Measurements from ENCODE around the gene FKTN.
"Not testable (repeated sequence)": the region's sequence is repeated elsewhere in the genome, so short reads cannot be mapped to it uniquely, and the experiment has no call there.

FKTN gene

DNA sequence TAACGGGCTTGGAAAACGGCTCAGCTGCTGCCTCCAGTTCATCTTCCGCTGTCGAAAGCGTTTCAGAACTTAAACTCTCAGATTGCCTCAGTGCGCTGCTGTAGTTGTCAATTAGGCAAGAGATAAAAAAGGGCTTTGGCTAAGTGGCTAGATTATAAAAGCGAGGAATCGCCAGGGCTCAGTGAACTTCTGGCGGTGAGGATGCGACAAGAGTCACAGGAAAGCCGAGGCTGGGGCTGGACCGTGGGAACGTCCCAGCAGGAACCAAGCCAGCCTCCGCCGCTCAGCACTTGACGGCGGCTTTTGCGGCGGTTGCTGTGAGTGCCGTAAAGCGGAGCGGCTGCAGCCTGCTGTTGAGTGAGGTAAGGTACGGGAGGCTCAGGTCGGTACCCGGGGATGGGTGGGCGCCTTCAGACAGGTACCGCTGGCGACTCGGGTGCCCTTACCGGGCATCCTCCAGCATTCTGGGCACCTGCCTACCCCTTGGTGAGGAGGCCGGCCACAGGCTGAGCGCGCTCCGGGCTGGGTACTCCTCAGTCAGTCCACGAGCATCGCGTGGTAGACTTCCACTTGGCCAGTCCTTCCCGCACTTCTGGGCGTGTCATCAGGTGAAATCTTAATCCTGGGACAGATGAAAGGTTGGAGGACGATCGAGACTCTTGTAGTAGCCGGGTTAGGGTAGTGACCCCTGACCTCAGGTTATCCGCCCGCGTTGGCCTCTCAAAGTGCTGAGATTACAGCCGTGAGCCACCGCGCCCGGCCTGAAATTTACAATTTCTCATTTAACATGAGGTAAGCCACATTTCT is at the start of gene FKTN:
FKTN (plus strand) TSS at position 328 of the 807 bp plus-strand sequence. CDS start 16,902 bp downstream, outside the sequence.
- DNase-seq = peak; percentile 91

- no peak for DNase-seq
Observed at GRCh38 chr9:105508530-105508929, 49.4 kb upstream of the FKTN start.

GRCh38 chr9:105510024-105510423 is 47.9 kb upstream of the FKTN start:
- DNase-seq = peak; percentile 15

DNA sequence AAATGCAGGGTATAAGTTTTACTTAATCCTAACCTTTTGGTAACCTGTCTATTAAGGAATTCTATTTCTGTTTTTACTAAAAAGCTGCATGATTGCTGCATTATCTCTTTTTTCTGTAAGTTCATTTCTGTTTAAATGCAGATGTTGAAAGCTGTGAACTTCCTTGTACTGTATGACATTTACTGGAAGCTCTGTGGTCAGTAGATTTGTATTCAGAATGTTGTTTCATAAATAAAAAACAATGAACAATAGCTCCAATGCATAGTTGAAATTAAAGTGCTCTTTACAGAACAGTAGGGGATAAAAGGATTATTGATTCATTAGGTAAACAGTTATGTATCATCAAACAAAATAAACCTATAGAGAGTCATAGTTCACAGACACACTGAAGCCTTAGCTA is 46.5 kb upstream of the FKTN start:
- DNase-seq = no peak

GRCh38 chr9:105515811-105516413 is 42.0 kb upstream of the FKTN start:
- DNase-seq = no peak

GRCh38 chr9:105519710-105520369 is 38.1 kb upstream of the FKTN start:
- DNase-seq = peak; percentile 43

- DNase-seq = not testable (repeated sequence)
Observed at GRCh38 chr9:105520992-105521391, 36.9 kb upstream of the FKTN start.

DNA sequence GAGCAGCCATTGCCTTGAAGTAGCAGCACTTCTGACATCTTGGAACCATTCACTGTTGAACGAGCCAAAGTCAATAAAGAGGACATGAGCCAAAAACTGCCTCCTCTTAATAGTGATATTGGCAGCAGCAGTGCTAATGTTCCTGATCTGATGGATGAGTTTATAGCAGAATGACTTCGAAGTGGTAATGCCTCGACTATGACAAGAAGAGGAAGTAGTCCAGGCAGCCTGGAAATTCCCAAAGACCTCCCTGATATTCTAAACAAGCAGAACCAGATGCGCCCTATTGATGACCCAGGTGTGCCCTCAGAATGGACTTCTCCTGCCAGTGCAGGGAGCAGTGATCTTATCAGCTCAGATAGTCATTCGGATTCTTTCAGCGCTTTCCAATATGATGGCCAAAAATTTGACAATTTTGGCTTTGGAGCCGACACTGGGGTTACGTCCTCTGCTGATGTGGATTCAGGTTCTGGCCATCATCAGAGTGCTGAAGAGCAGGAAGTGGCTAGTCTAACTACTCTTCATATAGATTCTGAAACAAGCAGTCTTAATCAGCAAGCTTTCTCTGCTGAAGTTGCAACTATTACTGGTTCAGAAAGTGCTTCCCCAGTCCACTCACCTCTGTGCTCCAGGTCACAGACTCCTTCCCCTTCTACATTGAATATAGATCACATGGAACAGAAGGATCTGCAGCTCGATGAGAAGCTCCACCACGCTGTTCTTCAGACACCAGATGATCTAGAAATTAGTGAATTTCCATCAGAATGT is 35.1 kb upstream of the FKTN start:
- DNase-seq = not testable (repeated sequence)

DNA sequence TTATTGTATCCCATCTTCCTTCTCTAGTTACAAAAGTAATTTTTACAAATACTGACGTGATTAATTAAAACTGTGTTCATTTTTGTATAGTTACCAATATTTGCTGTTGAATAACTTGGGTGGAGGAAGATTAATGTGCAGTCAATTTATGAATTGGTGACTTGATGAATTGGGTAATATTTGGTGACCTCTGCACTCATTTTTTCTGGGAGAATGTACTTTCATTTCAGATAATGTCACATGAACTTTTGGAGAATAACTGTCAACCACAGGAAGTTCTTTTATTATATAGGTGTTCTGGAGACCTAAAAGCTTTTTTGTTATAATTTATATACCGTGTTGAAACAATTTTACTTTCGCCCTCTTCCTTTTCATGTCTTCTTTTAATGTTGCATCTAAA is 26.4 kb upstream of the FKTN start:
- DNase-seq = no peak

DNA sequence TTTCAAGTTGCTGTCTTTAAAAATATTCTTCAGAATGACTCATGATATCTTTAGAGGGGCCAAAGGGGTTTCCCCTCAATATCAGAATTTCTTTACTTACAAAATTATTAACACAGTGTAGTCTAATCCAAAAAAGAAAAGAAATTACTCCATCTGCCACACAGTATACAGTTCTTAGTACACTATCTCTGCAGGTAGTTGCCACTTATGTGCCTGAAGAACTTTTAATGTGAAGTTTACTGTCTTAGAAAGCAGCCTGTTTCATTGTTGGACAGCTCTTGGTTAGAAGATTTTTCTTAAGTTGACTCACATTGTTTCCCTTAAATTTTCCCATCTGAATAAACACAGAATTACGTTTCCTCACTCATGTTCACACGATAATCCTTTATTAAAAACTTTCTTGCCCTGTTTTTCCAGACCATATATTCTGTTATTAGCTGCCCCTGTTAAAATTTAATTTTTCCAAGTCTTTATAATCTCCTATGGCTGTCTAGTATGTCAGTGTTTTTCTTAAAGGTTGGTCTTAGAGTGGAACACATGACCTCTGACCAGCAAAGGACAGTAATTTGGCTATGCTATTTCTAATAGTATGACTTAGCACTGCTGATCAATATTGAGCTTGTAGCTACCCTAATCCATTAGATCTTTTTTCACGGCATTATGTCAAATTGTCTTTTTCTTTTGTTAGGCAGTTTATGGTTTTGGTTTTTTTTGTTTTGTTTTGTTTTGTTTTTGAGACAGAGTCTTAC is 21.8 kb upstream of the FKTN start:
- peak; percentile 20 for DNase-seq

GRCh38 chr9:105539452-105539851 is 18.5 kb upstream of the FKTN start:
- no peak for DNase-seq

DNA sequence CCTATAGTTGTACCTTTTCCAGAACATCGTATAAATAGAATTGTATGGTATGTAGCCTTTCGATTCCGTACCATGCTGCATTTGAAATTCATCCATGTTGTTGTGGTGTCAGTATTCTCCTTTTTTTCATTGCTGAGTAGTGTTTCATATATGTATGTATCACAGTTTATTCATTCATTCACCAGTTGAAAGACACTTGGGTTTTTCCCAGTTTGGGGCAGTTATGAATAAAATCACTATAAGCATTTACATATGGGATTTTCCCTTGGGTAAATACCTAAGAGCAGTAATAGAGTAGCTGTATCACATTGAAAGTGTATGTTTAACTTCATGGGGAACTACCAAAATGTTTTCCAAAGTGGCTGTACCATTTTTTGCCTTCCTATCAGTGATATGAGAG is 16.1 kb upstream of the FKTN start:
- peak; percentile 55 for DNase-seq

DNA sequence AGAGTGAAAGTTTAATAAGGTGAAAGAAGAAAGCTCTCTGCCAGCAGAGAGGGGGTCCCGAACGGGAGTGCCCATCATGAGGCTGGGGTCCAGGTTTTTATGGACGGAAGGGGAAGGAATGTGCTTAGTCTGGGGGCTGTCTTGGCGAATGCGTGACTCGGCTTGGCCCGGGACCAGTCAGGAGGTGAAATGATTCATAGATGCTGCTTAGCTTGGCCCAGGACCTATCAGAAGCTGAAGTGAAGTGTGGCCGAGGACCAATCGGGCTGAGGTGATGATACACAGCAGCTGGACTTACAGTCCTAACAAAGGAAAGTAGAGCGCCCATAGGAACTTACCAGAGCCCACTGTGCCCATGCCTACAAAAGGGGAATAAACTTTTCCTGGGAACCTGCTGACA is 3.9 kb upstream of the FKTN start:
- no peak for DNase-seq

GRCh38 chr9:105572455-105572854 is 14.5 kb downstream of the FKTN start:
- no peak for DNase-seq

GRCh38 chr9:105579952-105580351 is 22.0 kb downstream of the FKTN start:
- DNase-seq = not testable (repeated sequence)

DNA sequence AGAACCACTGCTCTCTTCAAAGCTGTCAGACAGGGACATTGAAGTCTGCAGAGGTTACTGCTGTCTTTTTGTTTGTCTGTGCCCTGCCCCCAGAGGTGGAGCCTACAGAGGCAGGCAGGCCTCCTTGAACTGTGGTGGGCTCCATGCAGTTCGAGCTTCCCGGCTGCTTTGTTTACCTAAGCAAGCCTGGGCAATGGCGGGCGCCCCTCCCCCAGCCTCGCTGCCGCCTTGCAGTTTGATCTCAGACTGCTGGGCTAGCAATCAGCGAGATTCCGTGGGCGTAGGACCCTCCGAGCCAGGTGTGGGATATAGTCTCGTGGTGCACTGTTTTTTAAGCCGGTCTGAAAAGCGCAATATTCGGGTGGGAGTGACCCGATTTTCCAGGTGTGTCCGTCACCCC is 23.6 kb downstream of the FKTN start:
- not testable (repeated sequence) for DNase-seq

GRCh38 chr9:105593145-105593544 is 35.2 kb downstream of the FKTN start:
- no peak for DNase-seq

GRCh38 chr9:105608721-105609598 is 51.0 kb downstream of the FKTN start:
- DNase-seq = peak; percentile 40

DNA sequence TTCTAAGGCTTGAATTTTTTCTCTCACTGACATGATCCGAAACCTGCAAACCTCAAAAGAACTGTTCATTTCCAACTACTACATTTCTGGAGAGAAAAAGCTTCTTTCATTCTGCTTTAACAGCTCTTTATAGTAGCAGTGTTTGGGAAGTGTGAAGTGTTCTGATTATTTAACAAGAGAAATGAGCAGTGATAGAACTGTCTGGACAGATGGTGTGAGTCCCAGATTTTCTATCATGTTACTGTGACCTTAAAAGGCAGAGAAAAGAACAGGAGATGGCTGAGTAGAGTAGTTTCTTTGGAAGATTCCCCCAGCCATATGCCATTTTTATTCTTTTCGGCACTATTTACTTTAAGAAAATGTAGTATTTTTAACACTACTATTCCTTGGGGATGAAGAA is 63.1 kb downstream of the FKTN start:
- no peak for DNase-seq

DNA sequence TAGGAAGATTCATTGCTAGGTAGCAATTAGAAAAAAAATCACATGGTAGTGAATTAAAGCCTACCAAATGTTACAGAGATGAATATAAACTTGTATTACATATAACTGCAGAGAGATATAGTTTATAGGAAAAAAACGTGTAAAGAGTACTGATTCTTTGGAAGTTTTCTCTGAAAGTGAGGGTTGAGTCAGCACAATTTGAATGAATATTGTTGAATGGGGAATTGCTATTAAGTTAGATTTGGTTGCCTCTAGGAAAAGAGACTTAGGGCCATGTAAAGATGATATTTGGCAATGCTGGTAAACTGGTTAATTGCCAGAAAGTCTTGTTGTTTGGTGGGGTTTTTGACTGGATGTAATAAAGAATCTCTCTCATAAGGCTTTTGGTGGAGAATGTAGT is 67.2 kb downstream of the FKTN start:
- DNase-seq = no peak

DNA sequence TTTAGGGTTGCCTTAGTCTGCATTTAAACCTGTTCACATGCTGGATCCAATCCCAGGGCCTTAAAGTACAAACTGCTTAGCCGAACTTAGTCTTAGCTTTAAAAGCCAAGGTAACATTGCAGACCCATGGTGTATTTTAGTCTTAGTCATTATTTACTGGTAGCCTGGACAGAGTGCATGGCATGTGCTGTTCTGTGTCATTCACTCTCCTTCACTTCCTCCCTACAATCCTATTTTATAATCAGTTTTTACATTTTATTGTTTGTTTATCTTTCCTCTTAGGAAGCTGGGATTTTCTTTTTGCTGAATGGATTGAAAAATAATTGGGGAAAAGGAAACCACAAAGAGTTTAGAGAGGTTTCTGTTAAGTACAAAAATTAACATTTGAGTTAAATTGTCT is 74.9 kb downstream of the FKTN start:
- no peak for DNase-seq

Measured in activated CD4-positive, alpha-beta T cell treated with anti-CD3 and anti-CD28 coated beads, Interleukin-2, Interleukin-6, amounts not matched to agents 100 ng/mL and 50 ng/mL, durations not matched to agents 16 hours and 8 hours (primary cell).